GM10248 (cell line): ENCODE measurements around the gene ABLIM1.

Source experiments
- CTCF ChIA-PET: fragments of 300-600 bp; sonication (Branson Sonifier 250); formaldehyde crosslinking; extraction: SDS; loops from one replicate; lab custom pipeline; 2021; ENCODE audit warnings: antibody characterized with exemption; lab: Yijun Ruan, JAX
- POLR2A ChIA-PET: fragments of 350-650 bp; sonication (Branson Sonifier 250); formaldehyde crosslinking; extraction: SDS; loops from one replicate; lab custom pipeline; 2020; ENCODE audit warnings: antibody characterized with exemption; lab: Yijun Ruan, JAX
- DNase-seq: peaks from one replicate; pipeline ENCODE4 v3.0.0; 2012; ENCODE audit errors: extremely low spot score
- CTCF ChIP-seq: IDR thresholded peaks from 2 replicates; pipeline ENCODE4 v1.5.1; 2012; ENCODE audit warnings: mild to moderate bottlenecking, low read depth; ENCODE audit errors: extremely low read depth, missing control alignments, control extremely low read depth

Gene ABLIM1

DNA sequence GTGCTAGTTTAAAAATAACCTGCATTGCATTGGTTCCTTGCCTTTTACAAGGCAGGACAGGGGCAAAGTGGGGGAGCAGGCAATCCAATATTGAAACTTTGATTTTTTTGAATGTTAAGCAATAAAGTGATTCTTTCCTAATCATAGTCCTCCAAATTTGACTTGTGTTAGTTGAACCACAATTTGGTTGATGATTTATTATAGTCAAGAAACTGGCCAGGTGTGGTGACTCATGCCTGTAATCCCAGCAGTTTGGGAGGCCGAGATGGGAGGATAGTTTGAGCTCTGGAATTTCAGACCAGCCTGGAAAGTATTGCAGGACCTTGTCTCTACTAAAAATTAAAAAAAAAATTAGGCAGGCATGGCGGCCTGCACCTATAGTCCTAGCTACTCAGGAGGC is 27.9 kb upstream of the ABLIM1 start:
- POLR2A ChIA-PET: no interaction called here

DNA sequence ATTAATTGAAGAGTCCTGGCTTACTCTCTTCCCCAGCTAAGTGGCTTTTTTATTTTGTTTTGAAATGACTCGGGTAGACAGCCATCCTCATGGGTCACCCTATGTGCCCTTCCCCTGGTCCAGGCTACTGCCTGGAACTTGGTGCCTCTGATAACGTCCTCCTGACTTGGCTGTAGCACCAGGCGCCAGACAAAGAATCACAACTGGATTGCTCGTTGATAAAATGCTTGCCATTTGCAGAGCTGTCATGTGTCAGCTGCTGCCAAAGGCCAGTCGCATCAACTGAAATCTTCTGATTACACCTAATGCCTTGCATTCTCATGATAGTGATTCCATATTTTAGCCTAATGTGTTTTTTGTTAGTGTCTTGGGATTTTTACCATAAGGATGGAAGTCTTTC is 27.4 kb upstream of the ABLIM1 start:
- no peak for TF ChIP-seq CTCF
- POLR2A ChIA-PET: no interaction called here
- no peak for DNase-seq
- CTCF ChIA-PET: no interaction called here

More for the DNA sequence above, 27.9 kb upstream of the ABLIM1 start:
- no peak for TF ChIP-seq CTCF
- DNase-seq: no peak
- CTCF ChIA-PET: interaction anchor here (1.6 kb wide), 1 partner anchor 13 kb away, joined by 3 read pairs; no protein-coding TSS in a partner anchor

DNA sequence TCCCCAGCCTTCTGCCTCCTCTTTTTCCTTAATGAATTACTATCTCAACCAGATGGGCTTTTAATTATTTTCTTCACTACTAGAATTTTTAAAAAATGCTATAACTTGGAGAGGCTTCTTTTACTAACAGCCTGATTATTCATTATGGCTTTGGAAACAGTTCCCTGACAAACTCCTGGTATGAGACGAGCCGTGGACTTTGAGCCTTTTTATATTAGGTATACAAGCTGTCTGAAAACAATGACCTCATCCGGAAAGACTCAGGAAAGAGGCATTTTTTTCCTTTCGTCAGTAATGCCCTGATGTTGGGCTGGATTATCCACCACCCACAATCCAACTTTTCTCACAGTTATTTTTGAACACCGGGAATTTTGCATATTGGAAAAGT is 26.7 kb upstream of the ABLIM1 start:
- no peak for DNase-seq
- ChIA-PET POLR2A (no interaction called here), CTCF (no interaction called here)
- no peak for TF ChIP-seq CTCF

GRCh38 chr10:114684084-114684821 is 26.2 kb upstream of the ABLIM1 start:
- no peak for DNase-seq
- TF ChIP-seq CTCF: no peak
- ChIA-PET CTCF (no interaction called here), POLR2A (no interaction called here)

GRCh38 chr10:114683593-114683992 is 25.5 kb upstream of the ABLIM1 start:
- CTCF ChIA-PET: no interaction called here
- no peak for DNase-seq
- no peak for TF ChIP-seq CTCF
- POLR2A ChIA-PET: no interaction called here

- no peak for TF ChIP-seq CTCF
- ChIA-PET CTCF (no interaction called here), POLR2A (no interaction called here)
- DNase-seq: no peak
Measured at GRCh38 chr10:114683162-114683561, 25.1 kb upstream of the ABLIM1 start.
